GM18858 (cell line): ENCODE measurements around the gene ADGRD2.

Source experiments
- ATAC-seq: cut with Tn5 transposase; IDR thresholded peaks from one replicate; pipeline ENCODE4 v1.9.1; 2021; ENCODE audit not compliant: unreplicated experiment

ADGRD2 gene

GRCh38 chr9:124456341-124457078, 6.3 kb downstream of the ADGRD2 start:
- no peak for ATAC-seq

- ATAC-seq: no peak
These were observed 7.0 kb downstream of the ADGRD2 start for GRCh38 chr9:124457079-124457886.

DNA sequence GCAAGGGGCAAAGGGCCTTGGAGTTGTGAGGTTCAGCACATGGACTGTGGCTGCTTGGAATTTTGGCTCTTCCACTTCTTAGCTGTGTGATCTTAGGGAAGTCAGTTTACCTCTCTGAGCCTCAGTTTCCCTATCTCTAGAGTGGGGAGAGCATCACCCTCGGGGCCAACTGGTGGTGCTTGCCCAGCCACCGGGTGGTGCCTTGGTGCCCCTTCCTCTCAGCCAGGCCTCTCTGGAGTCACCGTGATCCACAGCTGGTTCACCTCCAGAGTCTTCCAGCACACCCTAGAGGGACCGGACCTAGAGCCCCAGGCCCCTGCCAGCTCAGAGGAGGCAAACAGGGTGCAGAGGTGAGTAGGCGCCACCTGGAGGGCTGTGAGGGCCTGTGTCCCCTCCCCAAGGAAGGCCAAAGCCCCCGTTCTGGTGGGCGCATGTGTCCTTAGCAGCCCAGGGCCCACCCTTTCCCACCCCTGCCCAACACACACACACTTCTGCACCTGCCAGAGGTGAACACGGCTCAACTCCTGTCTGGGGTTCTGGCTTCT, 7.7 kb downstream of the ADGRD2 start:
- ATAC-seq: no peak

GRCh38 chr9:124458441-124458840, 8.2 kb downstream of the ADGRD2 start:
- ATAC-seq: no peak

GRCh38 chr9:124462739-124463138, 12.5 kb downstream of the ADGRD2 start:
- ATAC-seq: no peak

DNA sequence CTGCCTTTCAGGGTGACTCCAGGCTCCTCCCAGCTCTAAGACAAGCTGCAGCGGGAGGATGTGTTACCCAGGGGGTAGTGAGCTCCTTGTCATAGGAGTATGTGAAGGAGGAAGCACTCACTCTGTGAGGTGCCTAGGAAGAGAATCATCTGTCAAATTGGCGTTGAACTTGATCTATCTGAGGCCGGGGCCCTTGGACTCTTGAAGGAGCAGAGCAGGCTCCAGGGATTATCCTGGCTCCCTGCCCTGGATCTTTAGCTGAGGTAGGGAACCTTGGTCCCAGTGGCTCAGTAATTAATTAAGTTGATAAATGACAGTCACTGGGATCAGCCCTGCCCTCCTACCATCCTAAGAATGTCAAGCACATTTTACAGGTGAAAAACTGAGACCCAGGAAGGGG, 15.5 kb downstream of the ADGRD2 start:
- ATAC-seq: no peak

- no peak for ATAC-seq
These were observed 17.3 kb downstream of the ADGRD2 start for GRCh38 chr9:124467410-124468060.

DNA sequence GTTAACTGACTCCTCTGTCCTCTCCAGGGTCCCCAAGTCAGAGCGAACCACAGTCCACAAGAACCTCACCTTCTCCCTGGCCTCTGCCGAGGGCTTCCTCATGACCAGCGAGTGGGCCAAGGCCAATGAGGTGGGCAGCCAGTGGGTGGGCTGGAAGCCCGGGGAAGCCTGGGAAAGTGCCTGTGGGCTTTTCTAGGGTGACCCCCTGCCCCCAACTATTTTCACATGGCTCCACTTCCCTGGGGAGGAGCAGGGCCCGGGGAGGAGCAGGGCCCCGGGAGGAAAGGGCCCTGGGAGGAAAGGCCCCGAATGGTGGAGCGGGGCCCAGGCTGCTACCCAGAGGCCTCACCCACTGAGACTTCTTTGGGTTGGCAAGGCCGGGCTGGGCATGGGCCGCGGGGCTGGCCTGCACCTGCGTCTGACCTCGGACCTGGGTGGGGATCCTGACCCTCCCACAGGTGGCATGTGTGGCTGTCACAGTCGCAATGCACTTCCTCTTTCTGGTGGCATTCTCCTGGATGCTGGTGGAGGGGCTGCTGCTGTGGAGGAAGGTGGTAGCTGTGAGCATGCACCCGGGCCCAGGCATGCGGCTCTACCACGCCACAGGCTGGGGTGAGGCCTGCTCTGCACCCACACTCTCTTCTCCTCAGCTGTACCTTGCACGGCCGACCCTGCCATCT, 17.9 kb downstream of the ADGRD2 start:
- ATAC-seq: no peak

- no peak for ATAC-seq
These were observed 19.0 kb downstream of the ADGRD2 start for GRCh38 chr9:124469011-124469832.

DNA sequence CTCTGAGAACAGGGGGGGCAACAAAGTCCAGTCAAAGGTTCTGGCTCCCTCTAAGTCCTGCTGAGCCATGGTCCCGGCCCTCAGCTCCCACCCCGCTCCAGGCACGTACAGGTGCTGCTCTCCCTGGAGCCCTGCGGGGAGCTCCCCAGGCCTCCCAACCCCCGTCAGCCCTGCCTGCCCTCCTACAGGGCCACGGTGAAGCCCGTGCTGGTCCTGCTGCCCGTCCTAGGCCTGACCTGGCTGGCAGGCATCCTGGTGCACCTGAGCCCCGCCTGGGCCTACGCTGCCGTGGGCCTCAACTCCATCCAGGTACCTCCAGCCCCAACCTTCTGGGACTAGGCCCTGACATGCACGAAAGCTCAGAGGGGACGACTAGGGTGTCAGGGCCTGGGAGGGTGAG, 20.1 kb downstream of the ADGRD2 start:
- ATAC-seq: no peak

- no peak for ATAC-seq
These were observed 20.5 kb downstream of the ADGRD2 start for GRCh38 chr9:124470726-124471125.

GRCh38 chr9:124471761-124472160, 21.5 kb downstream of the ADGRD2 start:
- no peak for ATAC-seq

- no peak for ATAC-seq
These were observed 22.5 kb downstream of the ADGRD2 start for GRCh38 chr9:124472770-124473169.

DNA sequence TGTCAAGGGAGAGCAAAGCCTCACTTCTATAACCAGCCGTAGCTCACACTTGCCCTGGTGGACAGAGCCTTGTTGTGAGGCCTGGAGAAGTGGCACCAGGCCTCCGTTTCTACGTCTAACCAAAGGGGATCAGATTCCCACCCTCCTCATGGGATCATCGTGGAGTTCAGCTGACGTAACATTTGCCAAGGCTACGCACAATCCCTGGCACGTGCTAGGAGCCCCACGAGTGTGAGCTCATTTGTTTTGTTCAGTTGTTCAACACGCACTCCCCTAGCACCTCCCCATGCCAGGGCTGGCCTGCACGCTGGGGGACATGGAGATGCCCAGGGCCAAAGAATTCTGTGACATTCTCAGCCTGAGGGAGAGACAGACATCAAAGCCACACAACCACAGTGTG, 23.1 kb downstream of the ADGRD2 start:
- ATAC-seq: no peak

DNA sequence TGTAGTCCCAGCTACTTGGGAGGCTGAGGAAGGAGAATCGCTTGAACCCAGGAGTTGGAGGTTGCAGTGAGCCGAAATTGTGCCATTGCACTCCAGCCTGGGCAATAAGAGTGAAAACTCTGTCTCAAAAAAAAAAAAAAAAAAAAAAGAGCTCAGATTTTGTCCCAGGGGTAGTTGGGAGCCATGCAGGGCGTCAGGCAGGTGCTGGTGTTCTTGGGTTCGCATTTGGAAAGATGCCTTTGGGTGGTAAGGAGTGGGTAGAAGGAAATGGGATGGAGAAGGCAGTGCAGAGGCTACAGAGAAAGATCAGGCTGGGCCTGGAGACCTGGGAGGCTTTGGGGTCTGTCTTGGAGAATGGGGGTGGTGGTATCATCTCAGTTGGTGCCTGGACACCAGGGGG, 23.9 kb downstream of the ADGRD2 start:
- ATAC-seq: no peak

DNA sequence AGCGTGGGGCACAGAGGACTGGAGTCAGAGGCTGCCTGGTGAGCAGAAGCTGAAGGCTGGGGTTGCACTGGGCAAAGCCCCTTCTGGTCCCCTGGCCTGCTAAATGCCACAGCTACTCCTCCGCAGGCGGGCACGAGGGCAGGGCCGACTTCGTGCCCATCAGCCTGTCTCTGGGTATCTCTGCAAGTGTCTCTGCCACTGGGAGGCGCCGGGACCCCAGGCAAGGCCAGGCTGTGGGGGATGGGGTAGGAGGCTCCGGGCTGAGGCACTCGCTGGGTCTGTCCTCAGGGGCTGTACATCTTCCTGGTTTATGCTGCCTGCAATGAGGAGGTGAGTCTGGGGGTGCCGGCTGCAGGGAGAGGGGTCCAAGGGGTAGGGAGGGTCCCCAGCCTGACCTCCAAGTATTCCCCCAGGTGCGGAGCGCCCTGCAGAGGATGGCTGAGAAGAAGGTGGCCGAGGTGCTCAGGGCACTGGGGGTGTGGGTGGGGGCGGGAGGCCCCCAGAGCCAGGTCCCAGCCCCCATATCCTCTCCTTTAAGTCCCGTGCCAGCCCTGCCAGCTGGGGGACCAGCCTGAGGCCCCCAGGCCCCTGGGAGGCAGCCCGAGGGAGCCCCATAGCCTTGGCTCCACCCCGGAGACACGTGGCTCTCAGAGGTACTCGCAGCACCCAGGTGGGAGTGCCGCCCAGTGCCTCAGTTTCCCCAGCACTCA, 25.1 kb downstream of the ADGRD2 start:
- no peak for ATAC-seq

- no peak for ATAC-seq
These were observed 25.8 kb downstream of the ADGRD2 start for GRCh38 chr9:124475868-124476690.

- ATAC-seq: no peak
These were observed 27.0 kb downstream of the ADGRD2 start for GRCh38 chr9:124477211-124477647.
